Limb (tissue), 2 donors: Measurements from ENCODE around the gene WFS1.

Source experiments
- DNase-seq, 2 donors: peaks; one replicate each; pipeline ENCODE4 v3.0.0-alpha.2; 2016; ENCODE audit errors: extremely low spot score in 2 of 2

WFS1 gene

DNA sequence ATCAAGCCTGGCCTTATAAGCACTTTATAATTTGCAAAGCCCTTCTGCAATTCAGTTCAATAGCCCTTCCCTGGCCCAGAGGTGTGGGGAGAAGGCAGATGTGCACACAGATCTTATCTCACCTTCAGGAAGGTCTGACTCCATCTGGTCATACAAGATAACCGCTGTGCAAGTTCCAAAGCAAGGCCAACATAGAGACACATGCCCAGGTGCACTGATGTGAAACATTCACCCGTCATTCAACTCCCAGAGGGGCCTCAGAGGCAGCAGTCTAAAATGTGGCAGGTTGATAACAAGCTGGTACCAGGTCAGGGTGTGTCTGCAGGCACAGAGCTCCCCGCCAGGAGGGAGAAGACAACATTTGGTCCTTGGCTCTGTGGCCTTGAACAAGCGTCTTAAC, 10.9 kb upstream of the WFS1 start:
- DNase-seq: no peak

DNA sequence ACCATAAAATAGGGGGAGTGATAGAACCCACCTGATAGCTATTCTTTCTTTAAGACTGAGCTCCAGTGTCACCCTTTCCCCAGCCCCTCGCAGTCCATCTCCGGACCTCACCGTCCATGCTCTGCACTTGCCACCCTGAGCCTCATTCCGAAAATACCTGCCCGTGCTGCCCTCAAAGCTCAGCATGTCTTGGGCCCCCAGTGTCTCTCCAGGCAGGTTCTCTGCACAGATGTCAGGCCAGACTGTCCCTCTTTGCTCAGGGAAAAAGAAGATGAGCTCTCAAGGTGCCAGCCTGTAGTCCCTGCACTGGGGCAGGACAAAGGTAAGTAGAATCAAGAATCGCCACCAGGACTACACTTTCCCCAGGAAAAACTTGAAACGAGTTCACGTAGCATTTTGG, 9.8 kb upstream of the WFS1 start:
- DNase-seq: no peak

DNA sequence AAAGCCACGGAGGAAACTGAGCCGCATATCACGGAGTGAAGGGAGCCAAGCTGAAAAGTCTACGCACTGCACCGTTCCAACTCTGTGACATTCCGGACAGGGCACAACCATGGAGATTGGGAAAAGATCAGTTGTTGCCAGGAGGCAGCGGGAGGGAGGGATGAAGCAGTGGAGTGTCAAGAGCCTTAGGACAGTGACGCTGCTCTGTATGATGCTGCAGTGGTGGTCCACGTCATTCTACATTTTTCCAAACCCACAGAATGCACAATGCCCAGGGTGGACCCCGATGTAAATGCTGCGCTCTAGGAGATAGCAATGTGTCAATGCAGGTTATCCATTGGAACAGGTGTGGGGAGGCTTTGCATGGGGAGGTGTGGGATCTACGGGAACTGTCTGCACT, 7.5 kb upstream of the WFS1 start:
- DNase-seq: no peak

DNA sequence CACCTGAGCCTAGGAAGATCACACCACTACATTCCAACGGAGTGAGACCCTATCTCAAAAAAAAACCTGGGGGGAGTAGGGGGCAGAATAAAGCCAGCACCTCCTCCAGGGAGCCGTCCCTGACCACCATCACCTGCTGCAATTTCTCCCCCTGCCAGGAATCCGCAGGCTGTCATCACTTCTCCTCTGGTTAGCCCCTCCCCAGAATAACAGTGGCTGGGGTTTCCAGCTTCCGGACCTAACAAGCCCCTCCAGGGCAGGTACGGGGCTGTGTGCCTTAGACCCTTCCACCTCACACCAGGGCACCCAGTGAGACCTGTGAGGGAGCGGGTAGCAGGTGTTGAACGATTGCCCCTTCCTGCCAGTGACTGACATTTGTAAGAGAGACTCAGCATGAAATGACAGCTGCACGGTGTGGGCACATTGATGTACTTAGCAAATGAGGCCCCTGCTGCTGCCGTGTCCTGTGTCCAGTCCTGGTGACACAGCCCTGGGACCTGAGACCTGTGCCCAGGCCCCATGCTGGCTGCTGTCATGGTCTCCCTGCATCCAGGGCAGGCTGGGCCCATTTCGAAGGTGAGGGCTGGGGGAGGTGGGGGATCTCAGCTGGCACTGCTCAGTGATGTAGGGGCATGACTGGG, 6.7 kb upstream of the WFS1 start:
- DNase-seq: no peak

DNA sequence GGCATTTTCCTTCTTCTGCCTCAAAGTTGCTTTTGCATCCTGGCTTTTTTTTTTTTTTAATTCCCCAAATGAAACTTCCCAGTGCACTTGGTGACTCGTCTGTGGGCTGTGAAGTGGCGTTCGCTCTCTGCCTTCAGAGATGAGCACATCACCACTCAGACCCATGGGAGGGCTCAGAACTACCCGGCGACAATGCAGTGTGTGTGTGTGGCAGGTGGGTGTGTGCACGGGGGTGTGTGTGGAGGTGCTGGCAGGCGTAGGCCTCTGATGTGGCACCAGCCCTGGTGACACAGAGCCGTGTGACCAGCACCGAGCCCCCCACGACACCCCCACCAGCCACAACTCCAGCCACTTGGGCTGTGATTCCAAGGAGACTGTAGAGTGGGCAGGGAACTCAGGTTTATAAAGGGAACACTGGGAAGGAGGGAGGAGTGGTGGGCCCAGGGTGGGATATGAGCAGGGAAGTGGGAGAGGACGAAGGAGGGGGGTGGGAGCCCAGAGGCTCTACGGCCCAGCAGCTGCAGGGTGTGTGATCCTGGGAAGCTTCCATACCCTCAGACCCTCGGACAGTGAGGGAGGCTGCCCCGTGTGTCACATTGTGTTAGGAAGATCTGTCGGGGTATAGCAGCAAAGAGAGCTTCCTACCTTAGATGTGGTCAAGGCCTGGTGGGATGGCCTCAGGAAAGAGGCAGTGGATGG, 6.0 kb upstream of the WFS1 start:
- no peak for DNase-seq

DNA sequence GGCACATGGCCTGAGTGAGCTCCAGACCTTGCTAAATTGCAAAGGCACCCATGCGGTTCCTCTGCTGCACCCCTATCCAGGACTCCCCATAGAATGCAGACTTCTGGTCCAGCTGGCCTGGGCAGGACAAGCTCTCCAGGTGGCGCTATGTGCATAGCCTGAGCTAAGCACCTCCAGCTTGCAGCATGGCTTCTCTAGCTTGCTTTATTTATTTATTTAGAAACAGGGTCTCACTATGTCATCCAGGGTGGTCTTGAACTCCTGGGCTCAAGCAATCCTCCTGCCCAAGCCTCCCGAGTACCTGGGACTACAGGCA, 5.5 kb upstream of the WFS1 start:
- DNase-seq: no peak

DNA sequence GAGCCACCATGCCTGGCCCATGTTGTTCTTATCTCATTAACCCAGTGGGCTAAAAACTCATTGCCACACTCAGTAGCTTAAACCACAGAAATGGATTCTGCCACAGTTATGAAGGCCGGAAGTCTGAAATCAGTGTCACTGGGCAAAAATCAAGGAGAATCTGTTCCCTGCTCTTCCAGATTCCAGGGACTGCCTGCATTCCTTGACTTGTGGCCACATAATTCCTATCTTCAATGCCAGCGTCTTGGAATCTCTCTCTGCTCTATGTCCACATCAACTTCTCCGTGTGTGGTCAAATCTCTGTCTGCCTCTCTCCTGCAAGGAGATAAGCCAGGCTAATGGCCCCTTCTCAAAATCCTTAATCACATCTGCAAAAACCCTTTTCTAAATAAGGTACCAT, 4.1 kb upstream of the WFS1 start:
- no peak for DNase-seq

DNA sequence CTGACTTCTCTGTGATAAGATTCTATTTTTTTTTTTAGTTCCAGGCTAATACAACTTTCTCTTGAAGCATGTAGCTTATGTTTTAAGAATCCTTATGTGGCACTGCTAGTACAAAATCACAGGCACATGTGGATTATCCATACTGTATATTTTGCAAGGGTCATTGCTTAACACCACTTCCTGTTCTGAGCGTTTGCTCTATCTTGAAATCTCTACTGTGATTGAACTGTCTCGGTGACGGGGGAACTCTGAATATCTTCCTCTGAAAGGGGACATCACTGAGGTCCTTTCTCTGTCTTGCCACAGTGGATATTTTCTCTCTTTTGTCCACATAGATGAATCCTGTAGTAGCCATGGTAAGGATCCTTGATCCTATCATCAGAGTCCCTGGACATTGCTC, 2.1 kb upstream of the WFS1 start:
- no peak for DNase-seq

DNA sequence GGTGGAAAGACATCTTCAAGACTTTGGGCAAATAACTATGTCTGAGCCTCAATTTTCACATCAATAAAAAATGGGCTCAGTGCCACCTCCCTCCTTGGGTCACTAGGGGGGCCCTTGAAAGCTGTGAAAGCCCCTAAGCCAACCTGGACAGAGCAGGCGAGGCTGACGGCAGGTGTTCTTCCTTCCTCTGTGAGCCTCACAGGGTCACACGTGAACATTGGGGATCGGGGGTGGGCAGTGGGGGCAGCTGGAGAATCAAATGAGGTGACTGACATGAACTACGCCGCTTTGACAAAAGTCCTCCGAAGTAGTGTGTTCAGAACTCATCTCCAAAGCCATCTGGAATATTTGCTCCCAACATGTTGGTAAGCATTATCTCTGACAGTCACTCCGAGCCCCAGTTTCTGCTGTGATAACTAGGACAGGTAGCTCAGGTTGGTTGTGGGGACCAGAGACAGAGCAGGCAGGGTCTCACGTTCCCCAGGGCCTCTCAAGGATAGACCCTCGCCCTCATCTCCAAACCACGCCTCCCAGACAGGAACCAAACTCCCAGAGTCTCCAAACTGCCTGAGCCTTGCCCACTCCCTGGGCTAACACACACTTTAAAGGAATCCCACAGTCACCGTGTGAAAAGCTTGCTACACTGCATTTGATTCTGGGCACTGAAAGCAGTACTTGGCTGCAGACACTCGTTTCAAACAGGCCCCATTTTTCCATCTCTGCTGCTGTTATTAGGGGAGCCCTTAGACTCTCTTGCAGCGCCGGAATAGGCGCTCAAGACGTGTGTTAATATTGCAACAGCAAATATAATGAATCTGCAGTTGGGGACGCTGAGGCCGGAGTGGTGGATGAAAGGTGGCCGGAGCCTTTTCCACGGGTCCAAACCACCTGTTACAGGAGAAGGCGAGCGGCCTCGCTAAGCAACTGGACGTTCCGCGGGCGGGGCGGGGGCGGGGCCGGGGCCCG, 717 bp upstream of the WFS1 start:
- DNase-seq: peak in 1 of 2 donors; percentile 38

DNA sequence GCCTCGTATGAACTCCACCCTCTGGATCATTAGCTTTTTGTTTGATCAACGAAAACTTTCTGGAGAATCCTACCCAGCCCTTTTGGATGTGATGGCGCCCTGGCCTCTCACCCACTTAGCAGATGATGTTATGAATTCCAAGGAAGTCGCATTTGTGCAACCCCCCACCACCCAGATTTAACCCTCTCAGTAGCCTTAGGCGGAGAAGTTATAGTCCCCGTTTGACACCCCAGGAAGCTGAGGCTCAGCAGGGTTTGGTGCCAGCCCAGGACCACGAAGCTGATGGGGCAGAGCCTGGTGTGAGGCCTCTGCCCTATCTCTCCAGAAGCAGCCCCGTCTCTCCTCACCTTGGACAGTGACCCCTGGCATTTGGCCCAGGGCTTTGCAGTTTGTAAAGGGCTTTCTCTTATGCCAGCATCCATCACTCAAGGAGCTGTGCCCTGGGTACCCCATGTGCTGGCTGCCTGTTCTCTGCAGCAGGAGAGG, 1.0 kb downstream of the WFS1 start:
- DNase-seq: no peak

DNA sequence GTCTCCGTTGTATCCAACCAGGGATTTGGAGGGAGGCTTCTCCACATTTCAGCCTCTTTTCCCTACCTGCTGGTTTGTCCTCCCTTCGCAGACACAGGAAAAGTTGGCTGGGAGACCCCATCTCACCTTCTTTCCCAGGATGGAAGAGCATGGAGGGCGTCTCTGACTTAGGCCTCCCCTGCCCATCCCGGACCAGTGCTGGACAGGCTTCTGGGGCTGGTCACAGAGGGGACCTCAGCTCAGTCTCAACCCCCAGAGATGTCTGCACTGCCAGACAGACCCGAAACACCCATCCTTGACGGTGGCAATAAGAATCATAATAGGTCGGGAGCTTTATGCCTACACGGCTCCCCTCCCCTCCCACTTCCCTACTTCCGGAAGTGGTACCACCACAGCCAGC, 1.6 kb downstream of the WFS1 start:
- DNase-seq: no peak

DNA sequence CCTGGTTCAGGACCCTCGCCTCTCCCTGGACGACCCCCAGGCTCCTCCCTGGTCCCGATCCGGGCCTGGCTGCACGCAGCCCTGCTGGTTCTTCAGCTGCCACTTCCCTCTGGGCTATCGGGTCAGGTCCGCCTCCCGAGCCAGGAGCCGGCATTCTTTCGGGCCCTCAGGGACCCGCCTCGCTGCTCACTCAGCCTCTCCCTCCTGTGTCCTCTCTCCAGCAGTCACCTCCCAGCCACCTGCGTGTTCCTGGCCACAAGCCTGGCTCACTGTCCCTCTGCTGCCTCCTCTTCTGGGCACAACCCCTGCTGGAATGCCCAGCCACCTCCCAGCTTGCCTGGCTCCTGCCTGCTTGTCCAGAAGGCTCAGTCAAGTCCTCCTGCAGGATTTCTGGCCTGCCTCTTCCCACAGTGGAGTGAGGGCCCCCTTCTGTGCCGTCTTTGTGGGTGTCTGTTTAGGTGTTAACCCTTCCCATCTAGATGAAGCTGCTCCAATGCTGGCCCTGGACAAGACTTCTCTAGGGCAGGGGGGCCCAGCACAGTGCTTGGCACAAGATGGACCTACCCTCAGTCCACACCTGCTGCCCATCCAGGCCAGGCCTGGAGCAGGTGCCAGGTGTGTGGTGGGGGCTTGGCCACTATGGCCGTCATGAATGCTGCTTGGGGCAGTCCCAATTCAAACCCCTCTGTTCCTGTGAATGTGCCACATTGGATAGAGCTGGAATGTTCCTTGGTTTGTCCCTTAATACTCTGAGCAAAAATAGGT, 2.2 kb downstream of the WFS1 start:
- no peak for DNase-seq

DNA sequence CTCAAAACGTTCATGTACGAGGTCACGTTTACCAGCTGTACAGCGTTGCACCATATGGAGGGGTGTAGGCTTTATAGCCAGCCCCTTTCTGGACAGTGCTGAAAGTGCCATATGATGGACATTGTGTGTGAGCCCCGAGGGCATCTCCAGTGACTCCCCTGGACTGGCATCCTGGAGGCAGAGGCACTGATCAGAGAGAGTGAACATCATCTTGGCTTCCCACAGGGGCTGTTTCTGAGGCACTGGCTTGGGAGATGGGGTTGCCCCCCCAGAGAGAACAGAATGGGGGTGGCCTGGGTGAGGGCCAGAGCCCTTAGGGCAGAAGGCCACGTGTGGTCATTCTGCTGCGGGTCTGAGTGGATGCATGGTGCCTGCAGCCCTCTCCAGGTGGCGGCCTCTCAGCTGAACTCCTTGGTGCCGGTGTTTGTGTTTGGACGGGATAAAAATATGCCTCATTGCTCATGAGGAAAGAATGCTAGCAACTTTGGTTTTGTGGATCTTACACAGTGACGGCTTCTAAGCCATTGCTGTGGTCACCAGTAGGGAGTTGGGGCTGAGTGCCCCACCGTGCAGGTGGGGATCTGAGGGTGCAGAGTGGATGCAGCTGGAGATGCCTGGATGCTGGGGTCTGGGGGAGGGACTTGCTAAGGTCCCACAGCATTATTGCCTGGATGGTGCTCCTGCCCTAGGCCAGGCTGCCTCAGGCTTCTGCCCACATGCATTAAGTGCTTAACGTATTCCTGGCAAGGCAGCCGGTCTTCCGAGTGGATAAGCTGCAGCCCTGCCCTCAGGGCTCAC, 3.4 kb downstream of the WFS1 start:
- DNase-seq: no peak

DNA sequence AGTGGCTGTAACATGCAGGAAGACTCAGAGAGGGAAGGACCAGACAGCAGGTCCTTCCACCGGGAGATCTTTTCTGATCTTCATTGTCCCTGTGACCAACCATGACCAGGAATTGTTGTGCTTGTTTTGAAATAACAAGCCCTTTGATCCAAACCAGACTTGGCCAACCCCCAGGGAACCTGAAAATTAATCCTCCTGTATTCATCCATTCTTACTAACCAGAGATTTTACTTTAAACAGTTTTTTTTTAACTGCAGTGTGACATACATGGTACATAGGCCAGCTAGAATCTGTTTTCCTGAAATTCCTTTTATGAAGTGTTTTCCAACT, 4.0 kb downstream of the WFS1 start:
- DNase-seq: no peak

DNA sequence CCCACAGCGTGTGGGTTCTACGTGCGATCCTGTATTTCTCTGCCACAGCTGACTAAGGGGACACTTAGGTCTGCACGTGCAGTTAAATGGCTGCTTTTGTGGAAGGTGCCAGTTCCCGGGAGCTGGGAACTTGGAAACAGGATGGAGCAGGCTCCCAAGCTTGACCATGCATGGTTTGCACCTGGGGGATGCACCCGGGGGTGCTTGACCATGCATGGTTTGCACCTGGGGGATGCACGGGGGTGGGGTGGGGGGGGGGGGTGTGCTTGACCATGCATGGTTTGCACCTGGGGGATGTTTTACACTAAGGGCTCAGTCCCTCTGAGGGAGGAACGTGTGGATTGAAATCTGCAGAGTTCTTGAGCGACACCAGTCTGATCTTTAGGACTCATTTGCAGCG, 5.7 kb downstream of the WFS1 start:
- DNase-seq: no peak

DNA sequence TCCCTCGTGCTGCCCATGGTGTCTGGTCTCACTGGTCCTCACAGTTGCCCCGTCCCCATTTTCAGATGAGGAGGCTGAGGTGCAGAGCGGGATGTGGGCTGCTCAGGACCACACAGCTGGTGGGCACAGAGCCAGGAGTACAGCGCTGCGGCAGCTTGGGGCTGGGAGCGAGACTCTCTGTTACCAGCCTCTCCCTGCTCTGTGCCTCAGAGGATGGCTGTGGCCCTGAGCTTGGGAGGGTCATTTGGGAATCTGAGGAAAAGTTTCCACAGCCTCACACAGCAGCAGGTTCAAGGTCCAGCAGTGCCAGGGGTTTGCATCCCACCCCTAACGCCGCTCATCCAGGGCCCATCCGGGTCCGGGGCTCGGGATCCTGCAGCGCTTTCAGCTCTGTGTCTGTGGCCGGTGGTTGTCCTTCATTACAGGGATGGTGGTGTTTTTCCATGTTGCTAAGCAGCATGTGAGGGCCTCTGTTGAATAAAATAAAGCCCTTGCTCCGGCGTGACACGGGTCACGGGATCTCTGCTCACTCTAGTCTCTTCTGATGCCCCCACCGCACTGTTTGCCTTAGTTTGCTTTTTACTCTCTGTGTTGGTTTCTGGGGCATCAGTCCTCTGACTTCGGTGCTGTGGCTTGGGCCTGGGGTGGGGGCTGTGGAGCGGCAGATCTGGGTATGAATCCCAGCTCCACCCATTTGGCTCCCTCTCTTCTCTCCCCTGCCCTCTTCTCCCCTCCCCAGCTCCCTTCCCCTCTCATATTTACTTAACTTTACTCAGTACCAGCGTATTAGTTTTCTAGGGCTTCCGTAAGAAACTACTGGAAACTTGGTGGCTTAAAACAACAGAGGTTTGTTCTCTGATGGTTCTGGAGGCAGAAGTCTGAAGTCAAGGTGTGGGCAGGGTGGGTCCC, 6.5 kb downstream of the WFS1 start:
- no peak for DNase-seq

DNA sequence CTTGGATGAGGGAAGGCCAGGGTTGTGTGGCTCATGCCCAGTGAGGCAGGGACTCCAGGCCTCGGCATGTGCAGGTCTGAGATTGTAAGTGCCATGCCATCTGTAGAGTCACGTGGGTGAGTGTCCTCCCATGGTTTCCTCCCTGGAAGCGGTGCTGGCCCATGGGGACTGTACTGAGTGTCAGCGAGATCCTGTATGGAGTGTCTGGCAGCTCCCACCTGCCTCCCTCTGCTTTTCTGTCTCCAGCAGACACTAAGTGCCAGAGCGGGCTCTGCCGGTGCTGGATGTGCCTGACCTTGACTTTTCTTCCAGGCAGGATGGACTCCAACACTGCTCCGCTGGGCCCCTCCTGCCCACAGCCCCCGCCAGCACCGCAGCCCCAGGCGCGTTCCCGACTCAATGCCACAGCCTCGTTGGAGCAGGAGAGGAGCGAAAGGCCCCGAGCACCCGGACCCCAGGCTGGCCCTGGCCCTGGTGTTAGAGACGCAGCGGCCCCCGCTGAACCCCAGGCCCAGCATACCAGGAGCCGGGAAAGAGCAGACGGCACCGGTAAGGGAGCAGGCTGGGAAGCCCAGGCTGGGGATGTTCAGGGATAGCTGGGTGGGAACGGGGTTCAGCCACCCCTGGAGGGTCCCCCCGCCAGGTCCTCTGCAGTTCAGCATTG, 7.6 kb downstream of the WFS1 start:
- DNase-seq: no peak

DNA sequence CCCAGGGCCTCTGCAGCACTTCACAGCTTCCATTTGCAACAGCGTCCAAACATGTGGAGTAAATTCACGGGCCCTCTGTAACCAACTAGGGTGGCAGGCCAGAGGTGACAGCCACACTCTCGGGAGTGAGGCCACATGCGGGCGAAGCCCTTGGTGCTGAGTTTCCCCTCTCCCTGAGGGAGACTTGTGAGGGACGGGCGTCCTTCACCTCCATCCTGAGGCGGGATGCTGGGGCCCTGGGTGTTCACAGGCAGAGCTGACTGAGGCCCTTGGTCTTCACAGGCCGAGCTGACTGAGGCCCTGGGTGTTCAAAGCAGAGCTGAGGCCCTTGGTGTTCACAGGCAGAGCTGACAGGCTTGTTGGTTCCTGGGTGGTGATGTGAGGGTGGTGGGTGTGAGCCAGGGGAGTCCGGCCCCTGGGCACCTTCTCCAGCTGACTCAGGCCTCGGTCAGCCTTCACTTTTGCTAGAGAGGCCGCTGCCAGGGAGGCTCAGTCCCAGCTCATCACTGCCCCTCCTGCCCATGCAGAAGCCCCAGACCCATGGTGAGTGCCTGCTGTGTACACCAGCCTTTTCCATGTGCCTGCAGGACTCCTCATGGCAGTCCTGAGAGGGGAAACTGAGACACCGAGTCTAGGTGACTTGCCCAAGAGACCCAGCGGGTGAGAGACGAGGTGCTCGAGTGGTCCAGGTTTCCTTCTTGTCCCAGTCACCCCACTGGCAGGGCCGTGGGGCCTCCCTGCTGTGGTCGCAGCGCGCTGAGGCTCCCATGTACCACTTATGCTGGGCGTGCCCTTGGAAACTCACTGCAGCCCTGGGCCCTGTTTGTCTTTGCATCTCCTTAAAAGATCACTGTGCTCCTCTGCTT, 8.5 kb downstream of the WFS1 start:
- no peak for DNase-seq
